Stimulated activated naive CD8-positive, alpha-beta T cell treated with anti-CD3 and anti-CD28 coated beads, Interleukin-15, amount 100 ng/mL, for 72 hours (primary cell): Measurements from ENCODE around the gene NAT10.

ENCODE experiments used
- ATAC-seq: fragments of 150-1000 bp; cut with Tn5 transposase; 2 replicates; pipeline ENCODE4 v1.10.0; 2021; ENCODE audit warnings: mild to moderate bottlenecking, moderate library complexity
- DNase-seq, 2 donors: peaks; one replicate each; pipeline ENCODE4 v3.0.0; 2021 to 2022
- H3K27ac Mint-ChIP-seq, 2 donors: one replicate each; pipeline ENCODE4 v1.8.0; 2022; ENCODE audit warnings: mild to moderate bottlenecking in 2 of 2, mixed read lengths in 2 of 2, moderate library complexity in 2 of 2
- H3K27me3 Mint-ChIP-seq: one replicate; pipeline ENCODE4 v1.8.0; 2022; ENCODE audit warnings: mixed read lengths
- H3K4me1 Mint-ChIP-seq: one replicate; pipeline ENCODE4 v1.8.0; 2022; ENCODE audit warnings: mild to moderate bottlenecking, mixed read lengths
- H3K4me3 Mint-ChIP-seq, 2 donors: one replicate each; pipeline ENCODE4 v1.8.0; 2022; ENCODE audit warnings: mild to moderate bottlenecking in 2 of 2, mixed read lengths in 2 of 2, moderate library complexity in 1 of 2
- H3K9me3 Mint-ChIP-seq, 2 donors: one replicate each; pipeline ENCODE4 v1.8.0; 2022; ENCODE audit warnings: mixed read lengths in 2 of 2

The NAT10 gene

GRCh38 chr11:34181856-34182405 is 76.5 kb downstream of the NAT10 start:
- no peaks in the 10 kb centered on the region for H3K27me3 Mint-ChIP-seq
- DNase-seq: no peak
- no peak for ATAC-seq
- H3K4me3 Mint-ChIP-seq: no peak overlapping the region
- H3K27ac Mint-ChIP-seq: peak overlapping the region in 1 of 2 donors; percentile 74
- no peaks in the 10 kb centered on the region for H3K9me3 Mint-ChIP-seq
- peaks cover 45% of the 10 kb centered on the region for H3K4me1 Mint-ChIP-seq

DNA sequence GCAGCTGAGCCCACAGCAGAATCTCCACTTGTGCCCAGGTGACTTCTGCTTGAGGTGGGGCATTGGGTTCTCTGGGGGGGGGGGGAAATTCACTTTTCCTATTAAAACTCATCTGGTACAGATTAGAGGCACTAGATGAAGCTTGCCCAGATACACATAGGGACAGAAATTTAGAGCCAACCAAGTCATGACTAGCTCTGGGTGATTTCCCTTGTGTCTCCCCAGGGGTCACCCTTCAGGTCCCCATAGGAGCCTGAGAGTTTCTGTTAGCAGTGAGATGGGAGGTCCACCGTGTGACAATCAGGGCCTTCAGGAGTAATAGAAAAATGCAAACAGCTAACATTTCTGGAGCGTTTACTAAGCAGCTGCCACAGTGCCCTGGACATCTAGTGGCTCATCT is 77.0 kb downstream of the NAT10 start:
- Mint-ChIP-seq H3K27me3 (no peaks in the 10 kb centered on the region), H3K9me3 (no peaks in the 10 kb centered on the region), H3K4me3 (no peak overlapping the region), H3K27ac (no peak overlapping the region), H3K4me1 (peaks cover 45% of the 10 kb centered on the region)
- ATAC-seq: no peak
- no peak for DNase-seq

- ATAC-seq: no peak
- Mint-ChIP-seq H3K27ac (no peak overlapping the region), H3K27me3 (no peaks in the 10 kb centered on the region)
These were observed 77.7 kb downstream of the NAT10 start for GRCh38 chr11:34182921-34183685.

DNA sequence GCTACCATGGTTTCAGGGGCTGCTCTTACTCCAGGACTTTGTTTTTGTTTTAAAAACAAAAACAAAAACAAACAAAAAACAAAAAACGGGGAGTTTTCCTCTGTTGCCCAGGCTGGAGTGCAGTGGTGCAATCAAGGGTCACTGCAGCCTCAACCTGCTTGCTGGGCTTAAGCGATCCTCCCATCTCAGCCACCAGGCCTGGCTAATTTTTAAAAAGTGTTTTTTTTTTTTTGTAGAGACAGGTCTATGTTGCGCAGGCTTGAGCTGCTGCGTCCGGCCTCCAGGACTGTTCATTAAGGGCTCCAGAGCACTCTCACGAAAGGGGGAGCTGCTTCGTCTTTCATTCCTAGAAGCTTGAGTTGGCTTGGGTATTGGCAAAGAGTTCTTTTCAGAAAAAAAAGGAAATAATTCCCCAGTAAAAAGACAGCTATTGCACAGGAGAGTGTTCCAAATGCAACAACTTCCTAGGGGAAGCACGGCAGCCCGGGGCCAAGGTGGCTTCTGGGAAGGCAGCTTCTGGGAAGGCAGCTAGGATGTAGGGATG is 78.5 kb downstream of the NAT10 start:
- H3K9me3 Mint-ChIP-seq: no peaks in the 10 kb centered on the region
- no peak for ATAC-seq

More at GRCh38 chr11:34182921-34183685, 77.7 kb downstream of the NAT10 start:
- DNase-seq: no peak
- H3K9me3 Mint-ChIP-seq: no peaks in the 10 kb centered on the region
- H3K4me3 Mint-ChIP-seq: no peak overlapping the region
- peaks cover 39% of the 10 kb centered on the region for H3K4me1 Mint-ChIP-seq

GRCh38 chr11:34184505-34185015 is 79.1 kb downstream of the NAT10 start:
- no peak overlapping the region for H3K4me3 Mint-ChIP-seq
- DNase-seq (no peak), ATAC-seq (no peak)
- peaks cover 33% of the 10 kb centered on the region for H3K4me1 Mint-ChIP-seq
- no peak overlapping the region for H3K27ac Mint-ChIP-seq
- H3K27me3 Mint-ChIP-seq: no peaks in the 10 kb centered on the region
- H3K9me3 Mint-ChIP-seq: no peaks in the 10 kb centered on the region

More for the DNA sequence above, 78.5 kb downstream of the NAT10 start:
- DNase-seq: no peak
- Mint-ChIP-seq H3K4me1 (peaks cover 34% of the 10 kb centered on the region), H3K4me3 (no peak overlapping the region), H3K27me3 (no peaks in the 10 kb centered on the region), H3K27ac (no peak overlapping the region)

DNA sequence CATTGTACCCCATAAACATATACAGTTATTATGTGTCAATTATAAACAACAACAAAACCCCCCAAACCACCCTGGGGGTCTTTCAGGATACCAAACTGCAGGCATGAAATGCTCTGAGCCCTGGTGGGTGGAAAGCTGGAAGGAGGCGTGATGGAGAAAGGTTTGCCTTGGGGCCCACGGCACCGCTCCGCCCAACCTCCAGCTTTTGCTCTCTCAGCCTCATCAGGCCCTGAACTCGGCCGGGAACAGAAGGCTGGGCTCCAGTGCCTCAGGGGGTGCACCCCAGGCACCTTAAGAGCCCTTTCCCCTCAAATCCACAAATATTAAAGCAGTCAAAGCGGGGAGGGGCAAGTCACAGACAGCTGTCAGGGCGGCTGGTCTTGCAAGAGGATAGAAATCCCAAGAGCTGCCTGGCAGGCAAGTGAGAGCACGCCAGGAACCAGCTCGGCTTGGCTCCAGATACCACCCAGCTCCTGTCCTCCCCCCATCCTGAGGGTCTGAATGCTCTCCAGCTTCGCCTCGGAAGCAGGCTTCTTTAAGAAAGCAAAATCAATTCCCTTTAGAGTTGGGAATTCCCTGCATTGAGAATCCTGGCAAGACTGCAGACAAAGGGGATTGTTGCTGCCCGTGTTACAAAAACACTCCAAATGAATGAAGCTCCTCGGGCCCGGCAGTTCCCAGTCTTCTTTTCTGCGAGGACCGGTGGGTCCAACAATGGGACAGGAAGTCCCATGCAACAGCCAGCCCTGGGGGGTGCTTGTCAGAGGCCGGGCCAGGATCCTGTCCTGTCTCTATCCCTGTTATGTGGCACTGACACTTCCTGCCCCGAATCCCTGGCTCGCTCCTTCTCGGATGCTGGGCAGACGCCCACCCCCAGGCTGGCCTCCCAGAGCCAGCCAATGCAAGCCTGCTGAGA is 80.8 kb downstream of the NAT10 start:
- DNase-seq (no peak), ATAC-seq (no peak)
- Mint-ChIP-seq H3K4me1 (peaks cover 17% of the 10 kb centered on the region), H3K9me3 (no peaks in the 10 kb centered on the region), H3K27ac (no peak overlapping the region), H3K27me3 (no peaks in the 10 kb centered on the region), H3K4me3 (no peak overlapping the region)

- H3K9me3 Mint-ChIP-seq: no peaks in the 10 kb centered on the region
- ATAC-seq (no peak), DNase-seq (no peak)
- H3K27ac Mint-ChIP-seq: no peak overlapping the region
- no peak overlapping the region for H3K4me3 Mint-ChIP-seq
- no peaks in the 10 kb centered on the region for H3K27me3 Mint-ChIP-seq
- H3K4me1 Mint-ChIP-seq: peaks cover 6% of the 10 kb centered on the region
These were observed 82.8 kb downstream of the NAT10 start for GRCh38 chr11:34188181-34188580.

DNA sequence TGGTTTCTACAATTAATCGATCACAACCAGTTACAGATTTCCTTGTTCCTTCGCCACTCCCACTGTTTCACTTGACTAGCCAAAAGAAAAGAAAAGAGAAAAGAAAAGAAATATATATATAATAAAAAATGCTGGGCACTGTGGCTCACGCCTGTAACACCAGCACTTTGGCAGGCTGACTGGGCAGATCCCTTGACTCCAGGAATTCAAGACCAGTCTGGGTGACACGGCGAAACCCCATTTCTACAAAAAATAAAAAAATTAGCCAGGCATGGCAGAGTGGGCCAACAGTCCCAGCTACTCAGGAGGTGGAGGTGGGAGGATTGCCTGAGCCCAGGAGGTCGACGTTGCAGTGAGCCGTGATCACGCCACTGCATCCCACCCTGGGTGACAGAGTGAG is 83.8 kb downstream of the NAT10 start:
- Mint-ChIP-seq H3K27ac (no peak overlapping the region), H3K9me3 (no peaks in the 10 kb centered on the region), H3K4me3 (no peak overlapping the region), H3K4me1 (peaks cover 6% of the 10 kb centered on the region), H3K27me3 (no peaks in the 10 kb centered on the region)
- DNase-seq (no peak), ATAC-seq (no peak)

GRCh38 chr11:34190192-34191139 is 85.0 kb downstream of the NAT10 start:
- H3K9me3 Mint-ChIP-seq: no peaks in the 10 kb centered on the region

DNA sequence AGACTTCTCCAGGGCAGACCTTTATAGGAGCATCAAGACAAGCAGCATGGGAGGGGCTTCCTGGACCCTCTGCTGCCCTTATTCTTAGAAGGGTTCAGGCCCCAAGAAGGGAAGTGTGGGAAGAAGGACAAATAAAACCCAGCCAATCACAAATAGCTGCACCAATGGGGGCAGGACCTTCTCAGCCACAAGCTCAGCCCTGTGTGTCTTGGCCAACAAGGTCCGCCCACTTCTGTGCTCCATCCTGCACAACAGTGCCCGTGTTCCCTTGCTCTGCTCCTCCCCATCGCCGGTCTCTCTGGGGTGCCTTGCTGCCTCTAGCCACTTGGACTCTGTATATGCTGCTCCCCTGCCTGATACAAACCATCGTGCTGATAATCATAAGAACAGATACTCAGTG is 86.1 kb downstream of the NAT10 start:
- Mint-ChIP-seq H3K27me3 (no peaks in the 10 kb centered on the region), H3K9me3 (no peaks in the 10 kb centered on the region), H3K4me3 (no peak overlapping the region), H3K4me1 (peaks cover 6% of the 10 kb centered on the region), H3K27ac (no peak overlapping the region)
- no peak for DNase-seq
- ATAC-seq: no peak

More at GRCh38 chr11:34190192-34191139, 85.0 kb downstream of the NAT10 start:
- no peak overlapping the region for H3K4me3 Mint-ChIP-seq
- no peak for DNase-seq
- peak overlapping the region in 1 of 2 donors; percentile 7 for H3K27ac Mint-ChIP-seq
- H3K27me3 Mint-ChIP-seq: no peaks in the 10 kb centered on the region
- peaks cover 6% of the 10 kb centered on the region for H3K4me1 Mint-ChIP-seq
- ATAC-seq: no peak

- no peaks in the 10 kb centered on the region for H3K9me3 Mint-ChIP-seq
- peak; percentile 76 for ATAC-seq
- DNase-seq: no peak
- no peaks in the 10 kb centered on the region for H3K27me3 Mint-ChIP-seq
- H3K4me3 Mint-ChIP-seq: no peak overlapping the region
- H3K4me1 Mint-ChIP-seq: peaks cover 15% of the 10 kb centered on the region
- peak overlapping the region in 1 of 2 donors; percentile 84 for H3K27ac Mint-ChIP-seq
These were observed 87.3 kb downstream of the NAT10 start for GRCh38 chr11:34192481-34193401.

GRCh38 chr11:34194576-34195335 is 89.3 kb downstream of the NAT10 start:
- Mint-ChIP-seq H3K9me3 (no peaks in the 10 kb centered on the region), H3K27ac (no peak overlapping the region), H3K27me3 (no peaks in the 10 kb centered on the region), H3K4me1 (peaks cover 32% of the 10 kb centered on the region), H3K4me3 (no peak overlapping the region)
- ATAC-seq (no peak), DNase-seq (no peak)
